ENCODE results near the gene PLVAP.

PLVAP gene

GRCh38 chr19:17394891-17395415 is 17.8 kb upstream of the PLVAP start (continued):
- TF ChIP-seq ZNF121 (tag by site-specific recombination; IDR thresholded peaks at IDR 0.05) (peak; percentile 99), TRIM28 (IDR thresholded peaks at IDR 0.05; ENCODE audit: borderline replicate concordance, low read length) (no peak), MZF1 (tag by site-specific recombination; IDR thresholded peaks at IDR 0.05; ENCODE audit: borderline replicate concordance) (peak; percentile 77; the same call in 1 of the 2 replicates), ZNF768 (tag by site-specific recombination; IDR thresholded peaks at IDR 0.05) (no peak), ZNF555 (tag by site-specific recombination; conservative IDR thresholded peaks at IDR 0.05) (no peak), ZNF202 (tag by site-specific recombination; IDR thresholded peaks at IDR 0.05; ENCODE audit: borderline replicate concordance) (no peak), ZNF175 (tag by site-specific recombination; IDR thresholded peaks at IDR 0.05) (no peak), ZNF529 (tag by site-specific recombination; IDR thresholded peaks at IDR 0.05; ENCODE audit: insufficient replicate concordance) (no peak), ZBTB48 (tag by site-specific recombination; IDR thresholded peaks at IDR 0.05) (peak; percentile 44; the same call in 1 of the 2 replicates), ZNF423 (tag by site-specific recombination; IDR thresholded peaks at IDR 0.05) (no peak), WT1 (tag by site-specific recombination; IDR thresholded peaks at IDR 0.05) (peak; percentile 82), FEZF1 (tag by site-specific recombination; IDR thresholded peaks at IDR 0.05) (no peak), ZNF416 (tag by site-specific recombination; IDR thresholded peaks at IDR 0.05) (no peak), ZNF433 (tag by site-specific recombination; IDR thresholded peaks at IDR 0.05; ENCODE audit: low read depth) (no peak), ZNF350 (tag by site-specific recombination; IDR thresholded peaks at IDR 0.05) (no peak), ZNF513 (tag by site-specific recombination; IDR thresholded peaks at IDR 0.05) (peak; percentile 87), ZNF16 (tag by site-specific recombination; IDR thresholded peaks at IDR 0.05; ENCODE audit: low read depth) (no peak), OSR2 (tag by site-specific recombination; IDR thresholded peaks at IDR 0.05) (0 out of 2 replicates have a peak, but pooled peaks have one; percentile 10), PRDM10 (tag by site-specific recombination; IDR thresholded peaks at IDR 0.05) (peak; percentile 54), ZNF561 (tag by site-specific recombination; IDR thresholded peaks at IDR 0.05; ENCODE audit: borderline replicate concordance) (0 out of 2 replicates have a peak, but pooled peaks have one; percentile 20), ZNF664 (tag by site-specific recombination; IDR thresholded peaks at IDR 0.05) (0 out of 2 replicates have a peak, but pooled peaks have one; percentile 25), GLIS2 (tag by site-specific recombination; IDR thresholded peaks at IDR 0.05) (no peak)
- TF ChIP-seq, protein P1, sequence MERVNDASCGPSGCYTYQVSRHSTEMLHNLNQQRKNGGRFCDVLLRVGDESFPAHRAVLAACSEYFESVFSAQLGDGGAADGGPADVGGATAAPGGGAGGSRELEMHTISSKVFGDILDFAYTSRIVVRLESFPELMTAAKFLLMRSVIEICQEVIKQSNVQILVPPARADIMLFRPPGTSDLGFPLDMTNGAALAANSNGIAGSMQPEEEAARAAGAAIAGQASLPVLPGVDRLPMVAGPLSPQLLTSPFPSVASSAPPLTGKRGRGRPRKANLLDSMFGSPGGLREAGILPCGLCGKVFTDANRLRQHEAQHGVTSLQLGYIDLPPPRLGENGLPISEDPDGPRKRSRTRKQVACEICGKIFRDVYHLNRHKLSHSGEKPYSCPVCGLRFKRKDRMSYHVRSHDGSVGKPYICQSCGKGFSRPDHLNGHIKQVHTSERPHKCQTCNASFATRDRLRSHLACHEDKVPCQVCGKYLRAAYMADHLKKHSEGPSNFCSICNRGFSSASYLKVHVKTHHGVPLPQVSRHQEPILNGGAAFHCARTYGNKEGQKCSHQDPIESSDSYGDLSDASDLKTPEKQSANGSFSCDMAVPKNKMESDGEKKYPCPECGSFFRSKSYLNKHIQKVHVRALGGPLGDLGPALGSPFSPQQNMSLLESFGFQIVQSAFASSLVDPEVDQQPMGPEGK (tag by site-specific recombination; IDR thresholded peaks at IDR 0.05), result peak; percentile 67; the same call in 1 of the 2 replicates
- TF ChIP-seq, protein P2, sequence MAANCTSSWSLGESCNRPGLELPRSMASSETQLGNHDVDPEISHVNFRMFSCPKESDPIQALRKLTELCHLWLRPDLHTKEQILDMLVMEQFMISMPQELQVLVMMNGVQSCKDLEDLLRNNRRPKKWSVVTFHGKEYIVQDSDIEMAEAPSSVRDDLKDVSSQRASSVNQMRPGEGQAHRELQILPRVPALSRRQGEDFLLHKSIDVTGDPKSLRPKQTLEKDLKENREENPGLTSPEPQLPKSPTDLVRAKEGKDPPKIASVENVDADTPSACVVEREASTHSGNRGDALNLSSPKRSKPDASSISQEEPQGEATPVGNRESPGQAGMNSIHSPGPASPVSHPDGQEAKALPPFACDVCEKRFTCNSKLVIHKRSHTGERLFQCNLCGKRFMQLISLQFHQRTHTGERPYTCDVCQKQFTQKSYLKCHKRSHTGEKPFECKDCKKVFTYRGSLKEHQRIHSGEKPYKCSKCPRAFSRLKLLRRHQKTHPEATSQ (tag by site-specific recombination; IDR thresholded peaks at IDR 0.05), result no peak; the same call in 1 of the 2 replicates
- TF ChIP-seq, protein P3, sequence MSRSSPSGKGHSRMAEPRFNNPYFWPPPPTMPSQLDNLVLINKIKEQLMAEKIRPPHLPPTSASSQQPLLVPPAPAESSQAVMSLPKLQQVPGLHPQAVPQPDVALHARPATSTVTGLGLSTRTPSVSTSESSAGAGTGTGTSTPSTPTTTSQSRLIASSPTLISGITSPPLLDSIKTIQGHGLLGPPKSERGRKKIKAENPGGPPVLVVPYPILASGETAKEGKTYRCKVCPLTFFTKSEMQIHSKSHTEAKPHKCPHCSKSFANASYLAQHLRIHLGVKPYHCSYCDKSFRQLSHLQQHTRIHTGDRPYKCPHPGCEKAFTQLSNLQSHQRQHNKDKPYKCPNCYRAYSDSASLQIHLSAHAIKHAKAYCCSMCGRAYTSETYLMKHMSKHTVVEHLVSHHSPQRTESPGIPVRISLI (tag by site-specific recombination; IDR thresholded peaks at IDR 0.05), result no peak
- TF ChIP-seq, protein P4, sequence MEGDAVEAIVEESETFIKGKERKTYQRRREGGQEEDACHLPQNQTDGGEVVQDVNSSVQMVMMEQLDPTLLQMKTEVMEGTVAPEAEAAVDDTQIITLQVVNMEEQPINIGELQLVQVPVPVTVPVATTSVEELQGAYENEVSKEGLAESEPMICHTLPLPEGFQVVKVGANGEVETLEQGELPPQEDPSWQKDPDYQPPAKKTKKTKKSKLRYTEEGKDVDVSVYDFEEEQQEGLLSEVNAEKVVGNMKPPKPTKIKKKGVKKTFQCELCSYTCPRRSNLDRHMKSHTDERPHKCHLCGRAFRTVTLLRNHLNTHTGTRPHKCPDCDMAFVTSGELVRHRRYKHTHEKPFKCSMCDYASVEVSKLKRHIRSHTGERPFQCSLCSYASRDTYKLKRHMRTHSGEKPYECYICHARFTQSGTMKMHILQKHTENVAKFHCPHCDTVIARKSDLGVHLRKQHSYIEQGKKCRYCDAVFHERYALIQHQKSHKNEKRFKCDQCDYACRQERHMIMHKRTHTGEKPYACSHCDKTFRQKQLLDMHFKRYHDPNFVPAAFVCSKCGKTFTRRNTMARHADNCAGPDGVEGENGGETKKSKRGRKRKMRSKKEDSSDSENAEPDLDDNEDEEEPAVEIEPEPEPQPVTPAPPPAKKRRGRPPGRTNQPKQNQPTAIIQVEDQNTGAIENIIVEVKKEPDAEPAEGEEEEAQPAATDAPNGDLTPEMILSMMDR (tag by site-specific recombination; IDR thresholded peaks at IDR 0.05), result peak; percentile 91
- TF ChIP-seq, protein P5, sequence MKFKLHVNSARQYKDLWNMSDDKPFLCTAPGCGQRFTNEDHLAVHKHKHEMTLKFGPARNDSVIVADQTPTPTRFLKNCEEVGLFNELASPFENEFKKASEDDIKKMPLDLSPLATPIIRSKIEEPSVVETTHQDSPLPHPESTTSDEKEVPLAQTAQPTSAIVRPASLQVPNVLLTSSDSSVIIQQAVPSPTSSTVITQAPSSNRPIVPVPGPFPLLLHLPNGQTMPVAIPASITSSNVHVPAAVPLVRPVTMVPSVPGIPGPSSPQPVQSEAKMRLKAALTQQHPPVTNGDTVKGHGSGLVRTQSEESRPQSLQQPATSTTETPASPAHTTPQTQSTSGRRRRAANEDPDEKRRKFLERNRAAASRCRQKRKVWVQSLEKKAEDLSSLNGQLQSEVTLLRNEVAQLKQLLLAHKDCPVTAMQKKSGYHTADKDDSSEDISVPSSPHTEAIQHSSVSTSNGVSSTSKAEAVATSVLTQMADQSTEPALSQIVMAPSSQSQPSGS (tag by site-specific recombination; IDR thresholded peaks at IDR 0.05; ENCODE audit: low read depth), result no peak

Data from HEK293 (cell line).